ENCODE data around the gene KLHDC3. TPM values are rescaled to one million over a fixed set of nuclear protein-coding genes. Genes with fewer than 3 reads are reported as not detected.

KLHDC3 gene
- total RNA-seq, 4 donors from 2014 or later: 66.5 to 164 (median 119) TPM

- TF ChIP-seq, protein P1, sequence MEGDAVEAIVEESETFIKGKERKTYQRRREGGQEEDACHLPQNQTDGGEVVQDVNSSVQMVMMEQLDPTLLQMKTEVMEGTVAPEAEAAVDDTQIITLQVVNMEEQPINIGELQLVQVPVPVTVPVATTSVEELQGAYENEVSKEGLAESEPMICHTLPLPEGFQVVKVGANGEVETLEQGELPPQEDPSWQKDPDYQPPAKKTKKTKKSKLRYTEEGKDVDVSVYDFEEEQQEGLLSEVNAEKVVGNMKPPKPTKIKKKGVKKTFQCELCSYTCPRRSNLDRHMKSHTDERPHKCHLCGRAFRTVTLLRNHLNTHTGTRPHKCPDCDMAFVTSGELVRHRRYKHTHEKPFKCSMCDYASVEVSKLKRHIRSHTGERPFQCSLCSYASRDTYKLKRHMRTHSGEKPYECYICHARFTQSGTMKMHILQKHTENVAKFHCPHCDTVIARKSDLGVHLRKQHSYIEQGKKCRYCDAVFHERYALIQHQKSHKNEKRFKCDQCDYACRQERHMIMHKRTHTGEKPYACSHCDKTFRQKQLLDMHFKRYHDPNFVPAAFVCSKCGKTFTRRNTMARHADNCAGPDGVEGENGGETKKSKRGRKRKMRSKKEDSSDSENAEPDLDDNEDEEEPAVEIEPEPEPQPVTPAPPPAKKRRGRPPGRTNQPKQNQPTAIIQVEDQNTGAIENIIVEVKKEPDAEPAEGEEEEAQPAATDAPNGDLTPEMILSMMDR (IDR thresholded peaks at IDR 0.05 in 4 of 5, conservative IDR thresholded peaks at IDR 0.05 in 1 of 5): no peak
- TF ChIP-seq POLR2A (IDR thresholded peaks at IDR 0.05): no peak
- peak; percentile 16 to 33 for ATAC-seq
- H3K27me3 ChIP-seq: no peaks in the 10 kb centered on the region
- peak in 1 of 2 donors; percentile 41 for DNase-seq
- H3K4me3 ChIP-seq: peak overlapping the region; percentile 74 to 98 (median 87)
- intact Hi-C loops (cut with DNase I; ENCODE audit: low total_unique reads): no loop called here
- peak overlapping the region; percentile 90 to 99 (median 95) for H3K27ac ChIP-seq
- peaks cover 21 to 29% of the 10 kb centered on the region in 2 donors for H3K4me1 ChIP-seq
- no peaks in the 10 kb centered on the region for H3K9me3 ChIP-seq
- H3K36me3 ChIP-seq: peaks cover 0 to 52% of the 10 kb centered on the region in 2 donors
- in situ Hi-C loops (cut with MboI; ENCODE audit: low sequenced_read_pairs in 4 of 4): no loop called here
Observed at GRCh38 chr6:43060034-43060754, 46.1 kb downstream of the KLHDC3 start.

GRCh38 chr6:43060755-43061633, 46.9 kb downstream of the KLHDC3 start:
- DNase-seq (no peak), ATAC-seq (no peak)
- H3K4me1 ChIP-seq: peaks cover 21 to 29% of the 10 kb centered on the region in 2 donors
- H3K36me3 ChIP-seq: peaks cover 0 to 52% of the 10 kb centered on the region in 2 donors
- no peaks in the 10 kb centered on the region for H3K27me3 ChIP-seq
- no peak for TF ChIP-seq POLR2A (IDR thresholded peaks at IDR 0.05)
- TF ChIP-seq, protein P1 (IDR thresholded peaks at IDR 0.05 in 4 of 5, conservative IDR thresholded peaks at IDR 0.05 in 1 of 5): no peak
- no peaks in the 10 kb centered on the region for H3K9me3 ChIP-seq
- peak overlapping the region in 3 of 4 donors; percentile 87 to 98 (median 87) for H3K4me3 ChIP-seq
- intact Hi-C loops (cut with DNase I; ENCODE audit: low total_unique reads) (no loop called here), in situ Hi-C loops (cut with MboI; ENCODE audit: low sequenced_read_pairs in 4 of 4) (no loop called here)
- peak overlapping the region; percentile 90 to 99 (median 95) for H3K27ac ChIP-seq

GRCh38 chr6:43061861-43062260, 47.8 kb downstream of the KLHDC3 start:
- ATAC-seq: no peak
- H3K36me3 ChIP-seq: peaks cover 0 to 52% of the 10 kb centered on the region in 2 donors
- H3K27ac ChIP-seq: no peak overlapping the region

GRCh38 chr6:43062818-43063217, 48.8 kb downstream of the KLHDC3 start:
- no peak for DNase-seq
- Histone ChIP-seq H3K4me3 (no peak overlapping the region), H3K4me1 (peaks cover 21 to 23% of the 10 kb centered on the region in 2 donors), H3K36me3 (peaks cover 0 to 49% of the 10 kb centered on the region in 2 donors), H3K27ac (no peak overlapping the region), H3K9me3 (no peaks in the 10 kb centered on the region), H3K27me3 (no peaks in the 10 kb centered on the region)
- intact Hi-C loops (cut with DNase I; ENCODE audit: low total_unique reads): no loop called here
- no peak for TF ChIP-seq POLR2A (IDR thresholded peaks at IDR 0.05)
- TF ChIP-seq, protein P1 (IDR thresholded peaks at IDR 0.05 in 4 of 5, conservative IDR thresholded peaks at IDR 0.05 in 1 of 5): no peak
- ATAC-seq: no peak
- in situ Hi-C loops (cut with MboI; ENCODE audit: low sequenced_read_pairs in 4 of 4): no loop called here

More at GRCh38 chr6:43061861-43062260, 47.8 kb downstream of the KLHDC3 start:
- Histone ChIP-seq H3K27me3 (no peaks in the 10 kb centered on the region), H3K4me1 (peaks cover 21 to 29% of the 10 kb centered on the region in 2 donors), H3K9me3 (no peaks in the 10 kb centered on the region), H3K4me3 (no peak overlapping the region)
- in situ Hi-C loops (cut with MboI; ENCODE audit: low sequenced_read_pairs in 4 of 4): no loop called here
- DNase-seq: no peak
- TF ChIP-seq, protein P1 (IDR thresholded peaks at IDR 0.05 in 4 of 5, conservative IDR thresholded peaks at IDR 0.05 in 1 of 5): no peak
- TF ChIP-seq POLR2A (IDR thresholded peaks at IDR 0.05): no peak
- intact Hi-C loops (cut with DNase I; ENCODE audit: low total_unique reads): no loop called here

Data from gastrocnemius medialis (tissue), 4 donors.